GM19468 (cell line): Measurements from ENCODE around the gene RIMKLA.

Source experiments
- ATAC-seq: cut with Tn5 transposase; IDR thresholded peaks from one replicate; pipeline ENCODE4 v1.9.1; 2021; ENCODE audit warnings: mild to moderate bottlenecking, moderate library complexity, moderate number of reproducible peaks; ENCODE audit not compliant: unreplicated experiment; ENCODE audit errors: extremely low read depth

Gene RIMKLA

GRCh38 chr1:42469727-42470126 lies 89.1 kb downstream of the RIMKLA start:
- no peak for ATAC-seq
